ENCODE measurements around the gene PLXNA3.

The PLXNA3 gene

DNA sequence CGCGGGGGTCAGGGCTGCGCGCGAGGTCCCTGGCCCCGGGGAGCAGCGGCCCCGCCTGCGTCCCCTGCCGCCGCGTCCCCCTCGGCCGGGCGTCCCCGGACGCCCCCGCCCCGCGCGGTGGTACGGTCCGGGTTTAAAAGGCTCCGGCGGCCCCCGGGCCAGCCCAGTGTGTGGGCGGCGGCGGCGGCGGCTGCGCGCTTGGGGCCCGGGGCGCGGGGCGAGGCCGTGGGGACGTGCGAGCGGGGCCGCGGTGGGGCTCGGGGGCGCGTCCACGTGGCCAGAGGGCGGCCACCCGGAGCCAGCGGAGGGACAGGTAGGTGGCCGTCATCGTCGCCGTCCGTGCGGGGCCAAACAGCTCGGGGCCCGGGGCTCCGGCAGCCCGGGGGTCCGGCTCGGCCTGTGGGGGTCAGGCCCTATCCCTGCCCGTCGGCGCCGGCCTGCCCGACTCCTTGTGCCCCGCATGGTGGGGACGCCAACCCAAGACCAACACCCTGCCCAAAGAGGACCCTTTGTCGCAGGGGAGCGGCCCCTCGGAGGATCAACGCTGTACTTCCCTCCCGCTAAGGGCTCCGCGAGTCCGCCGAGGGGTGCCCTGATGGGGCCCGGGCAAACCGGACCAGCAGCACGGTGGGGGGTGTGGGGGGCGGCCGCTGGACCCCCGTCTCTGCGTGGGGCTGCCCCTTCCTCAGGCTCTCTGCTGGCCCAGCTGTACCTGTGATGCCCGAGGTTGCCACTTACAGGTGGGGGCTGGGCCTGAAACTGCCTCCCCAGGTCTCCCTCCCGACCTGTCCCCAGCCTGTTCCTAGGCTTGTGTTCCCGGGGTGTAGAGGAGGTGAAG lies at the start of gene PLXNA3:
TSS of gene PLXNA3 (plus strand) at position 166 of the 838 bp plus-strand sequence. CDS start 1,903 bp downstream, outside the sequence.
- DNase-seq, result no peak

- DNase-seq, result no peak
Observed at GRCh38 chrX:154408659-154409221, 49.3 kb upstream of the PLXNA3 start.

DNA sequence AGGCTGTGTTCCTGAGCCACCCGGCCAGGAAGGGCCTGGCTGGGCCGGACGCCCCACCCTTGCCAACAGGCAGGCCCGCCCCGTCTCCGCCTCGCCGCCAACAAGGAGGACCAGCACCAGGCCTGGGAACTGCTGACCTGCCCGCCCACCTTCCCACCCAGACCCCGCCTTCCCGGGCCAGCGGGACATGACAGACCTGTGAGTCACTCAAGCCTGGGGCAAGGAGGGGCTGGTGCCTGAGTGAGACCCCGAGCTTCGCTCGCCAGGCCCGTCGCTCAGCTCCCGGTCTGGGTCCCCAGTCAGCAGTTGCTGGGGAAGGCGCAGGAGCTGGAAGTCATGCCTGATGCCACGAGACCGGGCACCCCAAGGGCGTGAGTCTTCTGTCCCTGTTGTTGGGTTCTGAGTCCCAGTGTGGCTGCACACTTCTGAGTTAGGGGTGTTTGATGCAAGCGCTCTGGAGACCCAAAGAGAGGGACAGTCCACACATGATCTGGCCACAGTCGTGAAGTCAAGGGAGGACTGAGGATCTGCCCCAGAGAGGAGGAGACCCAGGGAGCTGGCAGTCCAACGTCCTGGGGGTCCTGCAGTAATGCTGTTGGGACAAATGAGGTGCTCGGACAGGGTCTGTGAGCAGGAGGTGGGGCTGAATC lies 48.7 kb upstream of the PLXNA3 start, which contains the start of gene DNASE1L1:
TSS of gene DNASE1L1 (minus strand) at position 33 of the 650 bp plus-strand sequence. CDS start 3,686 bp downstream, outside the sequence.
- no peak for DNase-seq

GRCh38 chrX:154411981-154412340 lies 46.1 kb upstream of the PLXNA3 start:
- peak; percentile 75 for DNase-seq

DNA sequence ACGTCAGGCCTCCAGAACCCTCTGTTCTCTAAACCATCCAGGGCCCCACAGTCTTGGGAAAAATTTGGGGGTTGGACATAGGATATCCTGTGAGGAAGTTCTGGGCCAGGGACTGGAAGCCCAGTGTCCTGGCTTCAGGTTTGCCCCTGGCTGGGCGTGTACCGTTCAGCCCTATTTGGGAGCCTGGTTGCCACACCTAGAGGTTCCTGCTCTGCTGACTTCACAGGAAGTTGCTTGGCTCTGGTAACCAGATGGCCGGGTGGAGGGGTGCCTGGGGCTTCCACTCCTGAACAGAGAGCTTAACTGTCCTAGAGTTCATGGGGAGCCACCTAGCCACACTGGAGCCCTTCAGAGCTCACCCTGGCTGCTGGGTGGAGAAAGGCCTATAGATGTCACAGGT lies 45.6 kb upstream of the PLXNA3 start:
- no peak for DNase-seq

DNA sequence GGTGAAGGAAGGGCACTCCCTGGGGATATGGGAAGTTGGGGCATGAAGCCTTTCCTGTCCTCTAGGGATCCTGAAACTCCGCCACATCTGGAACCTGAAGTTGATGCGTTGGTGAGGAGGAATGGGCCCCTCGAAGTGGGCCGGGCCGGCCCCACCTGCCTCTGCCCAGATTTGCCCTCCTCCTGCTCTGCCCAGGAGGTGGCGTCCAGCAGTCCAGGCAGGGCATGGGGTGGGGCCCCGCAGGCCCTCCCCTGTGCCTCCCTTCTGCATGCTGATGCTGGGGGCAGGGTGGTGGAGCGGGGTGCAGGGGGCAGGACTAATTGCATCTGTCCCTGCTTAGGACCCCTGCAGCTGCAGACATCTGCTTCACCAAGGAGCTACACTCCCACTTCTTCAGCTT lies 44.9 kb upstream of the PLXNA3 start:
- DNase-seq, result no peak

GRCh38 chrX:154417157-154417556 lies 40.9 kb upstream of the PLXNA3 start:
- peak; percentile 83 for DNase-seq

DNA sequence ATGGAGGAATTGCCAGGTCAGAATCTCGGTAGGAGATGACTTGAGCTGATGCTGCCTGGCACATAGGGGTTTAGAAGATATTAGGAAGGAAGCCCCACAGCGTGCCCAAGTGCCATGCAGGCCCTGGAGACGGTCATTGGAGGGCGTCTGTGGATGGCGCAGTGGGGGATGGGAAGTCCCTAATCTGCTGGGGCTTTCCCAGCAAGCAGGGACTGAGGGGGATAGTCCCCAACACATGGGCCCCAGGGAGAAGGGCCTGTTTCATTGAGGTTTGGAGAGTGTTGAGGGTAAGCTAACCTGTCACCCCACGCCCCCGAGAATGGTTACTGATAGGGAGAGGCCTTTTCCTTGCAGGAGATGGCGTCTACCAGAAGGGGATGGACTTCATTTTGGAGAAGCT lies 38.9 kb upstream of the PLXNA3 start:
- no peak for DNase-seq

DNA sequence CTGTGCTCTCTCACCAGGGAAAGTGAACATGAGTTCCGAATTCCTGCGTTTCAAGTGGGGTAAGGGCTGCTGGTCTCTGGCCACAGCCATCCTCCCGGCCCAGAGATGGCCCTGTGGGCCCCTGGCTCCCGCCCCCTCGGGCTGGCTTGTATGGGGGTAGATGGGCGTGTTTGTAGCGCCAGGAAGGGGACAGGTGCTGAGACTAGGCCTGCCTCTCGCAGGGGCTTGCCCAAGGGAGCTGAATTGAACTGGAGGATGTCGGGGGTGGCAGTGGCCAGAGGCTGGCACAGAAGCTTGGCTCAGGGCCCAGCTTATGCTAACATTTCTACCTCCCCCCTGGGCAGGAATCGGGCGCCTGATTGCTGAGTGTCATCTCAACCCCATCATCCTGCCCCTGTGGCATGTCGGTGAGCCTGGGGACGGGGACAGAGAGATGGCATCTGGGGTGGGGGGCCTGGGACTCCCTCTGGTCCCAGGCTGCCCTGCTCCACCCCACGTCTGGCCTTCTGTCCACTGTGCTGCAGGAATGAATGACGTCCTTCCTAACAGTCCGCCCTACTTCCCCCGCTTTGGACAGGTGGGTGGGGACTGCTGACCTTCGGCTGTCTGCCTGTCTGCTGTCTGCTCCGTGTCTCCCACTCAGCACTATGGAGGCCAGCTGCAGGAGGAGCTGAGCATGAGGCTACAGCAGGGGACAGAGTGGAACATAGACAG lies 38.2 kb upstream of the PLXNA3 start:
- peak; percentile 78 for DNase-seq

- DNase-seq, result no peak
Observed at GRCh38 chrX:154420402-154420756, 37.7 kb upstream of the PLXNA3 start.

DNA sequence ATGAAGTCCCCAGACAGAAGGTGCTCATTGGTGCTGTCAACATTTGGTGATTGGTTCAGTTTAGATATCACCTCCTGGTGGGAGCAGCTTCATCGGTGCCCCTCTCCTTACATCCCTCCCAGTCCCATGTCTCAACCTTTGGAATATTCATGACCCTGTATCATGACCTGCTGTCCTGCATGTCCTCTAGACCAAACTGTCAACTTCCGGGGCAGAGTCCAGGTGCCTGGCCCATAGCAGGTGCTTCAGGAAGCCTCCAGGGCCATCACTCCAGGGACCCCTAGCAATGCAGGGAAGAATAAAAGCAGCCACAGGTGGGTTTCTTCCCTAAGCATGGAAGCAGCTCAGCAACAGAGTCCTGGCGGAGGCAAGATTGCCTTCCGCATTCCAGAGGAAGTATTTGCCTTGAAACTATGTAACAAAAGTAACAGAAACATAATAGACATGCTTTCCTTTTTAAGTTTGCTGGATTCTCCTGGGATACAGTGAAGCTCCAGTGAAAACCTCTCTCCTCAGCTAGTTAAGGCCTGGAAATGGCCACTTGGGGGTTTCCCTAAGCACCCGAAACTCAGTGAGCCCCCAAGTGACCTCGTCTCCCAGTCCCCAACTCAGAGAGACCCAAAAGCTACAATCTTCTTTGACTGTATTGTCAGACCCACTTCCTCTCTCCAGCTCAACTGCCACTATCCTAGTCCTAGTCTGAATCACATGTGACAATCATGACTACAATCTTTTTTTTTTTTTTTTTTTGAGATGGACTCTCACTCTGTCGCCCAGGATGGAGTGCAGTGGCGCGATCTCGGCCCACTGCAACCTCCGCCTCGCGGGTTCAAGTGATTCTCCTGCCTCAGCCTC lies 30.9 kb upstream of the PLXNA3 start:
- DNase-seq, result no peak

DNA sequence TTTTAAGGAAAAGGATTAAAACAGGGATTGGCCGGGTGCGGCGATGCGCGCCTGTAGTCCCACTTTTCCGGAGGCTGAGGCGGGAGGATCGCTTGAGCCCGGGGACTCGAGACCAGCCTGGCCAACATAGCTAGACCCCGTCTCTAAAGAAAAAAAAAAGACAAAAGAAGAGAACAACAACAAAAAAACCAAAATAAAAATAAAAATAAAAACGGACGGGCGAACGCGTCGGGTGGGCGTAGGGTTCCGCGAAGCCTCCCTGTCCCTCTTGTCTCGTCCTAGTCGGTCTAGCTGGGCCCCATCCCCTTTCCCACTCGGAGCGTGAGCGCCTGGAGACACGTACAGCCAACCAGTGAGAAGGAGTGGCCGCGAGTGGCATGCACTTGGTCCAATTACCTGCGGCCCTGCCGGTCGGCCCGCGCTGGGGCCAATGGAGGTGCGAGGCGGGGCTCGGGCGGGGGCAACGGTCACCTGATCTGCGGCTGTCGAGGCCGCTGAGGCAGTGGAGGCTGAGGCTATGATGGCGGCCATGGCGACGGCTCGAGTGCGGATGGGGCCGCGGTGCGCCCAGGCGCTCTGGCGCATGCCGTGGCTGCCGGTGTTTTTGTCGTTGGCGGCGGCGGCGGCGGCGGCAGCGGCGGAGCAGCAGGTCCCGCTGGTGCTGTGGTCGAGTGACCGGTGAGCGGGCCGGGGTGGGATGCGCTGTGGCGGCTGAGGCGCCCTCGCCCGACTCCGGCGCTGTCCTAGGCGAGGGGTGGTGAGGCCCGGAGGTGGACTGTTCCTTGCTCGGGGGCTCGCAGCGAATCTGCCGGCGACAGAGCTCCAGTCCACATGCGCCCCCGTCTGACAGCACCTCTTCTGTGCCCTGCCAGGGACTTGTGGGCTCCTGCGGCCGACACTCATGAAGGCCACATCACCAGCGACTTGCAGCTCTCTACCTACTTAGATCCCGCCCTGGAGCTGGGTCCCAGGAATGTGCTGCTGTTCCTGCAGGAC lies 29.6 kb upstream of the PLXNA3 start, which contains the start of gene ATP6AP1:
TSS of gene ATP6AP1 (plus strand) at position 502 of the 996 bp plus-strand sequence. CDS start at position 518, 16 bp downstream.
- peak; percentile 95 for DNase-seq

DNA sequence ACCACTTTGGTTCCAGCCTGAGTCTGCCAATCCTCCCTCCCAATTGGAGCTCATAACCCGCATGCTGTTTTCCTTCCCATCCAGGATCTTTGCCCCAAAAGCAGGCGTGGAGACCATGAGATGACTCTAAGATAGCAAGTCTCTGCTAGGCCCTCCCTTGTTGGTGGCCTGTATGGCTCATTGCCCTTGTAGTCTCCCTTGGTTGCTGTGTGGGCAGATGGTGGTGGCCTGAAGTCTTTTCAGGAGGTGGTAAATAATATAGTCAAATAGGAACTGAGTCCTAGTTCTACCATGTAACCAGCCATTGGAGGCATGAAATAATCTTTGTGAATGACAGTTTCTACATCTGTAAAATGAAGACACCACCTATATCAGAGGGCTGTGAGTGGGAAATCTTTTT lies 28.4 kb upstream of the PLXNA3 start:
- no peak for DNase-seq

GRCh38 chrX:154430479-154430878 lies 27.6 kb upstream of the PLXNA3 start:
- no peak for DNase-seq

DNA sequence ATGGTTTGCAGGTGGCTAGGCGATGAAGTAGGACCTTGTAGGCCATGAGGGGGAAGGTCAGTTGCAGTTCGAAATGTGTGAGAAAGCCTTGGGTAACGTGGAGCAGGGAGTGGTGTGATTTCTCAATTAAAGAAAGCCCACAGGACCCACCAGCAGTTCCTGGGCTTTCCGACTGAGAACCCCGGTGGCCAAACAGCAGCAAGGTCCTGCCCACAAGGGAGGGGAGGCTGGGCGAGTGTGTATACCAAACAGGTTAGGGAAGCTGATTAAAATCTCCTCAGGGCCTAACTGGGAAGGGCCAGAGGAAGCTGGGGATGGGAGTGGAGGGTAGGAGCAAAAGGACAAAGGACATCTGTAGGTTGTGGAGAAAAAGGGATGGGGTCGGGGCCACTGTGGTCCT lies 27.2 kb upstream of the PLXNA3 start:
- no peak for DNase-seq

- DNase-seq, result no peak
Observed at GRCh38 chrX:154431341-154431740, 26.7 kb upstream of the PLXNA3 start.

DNA sequence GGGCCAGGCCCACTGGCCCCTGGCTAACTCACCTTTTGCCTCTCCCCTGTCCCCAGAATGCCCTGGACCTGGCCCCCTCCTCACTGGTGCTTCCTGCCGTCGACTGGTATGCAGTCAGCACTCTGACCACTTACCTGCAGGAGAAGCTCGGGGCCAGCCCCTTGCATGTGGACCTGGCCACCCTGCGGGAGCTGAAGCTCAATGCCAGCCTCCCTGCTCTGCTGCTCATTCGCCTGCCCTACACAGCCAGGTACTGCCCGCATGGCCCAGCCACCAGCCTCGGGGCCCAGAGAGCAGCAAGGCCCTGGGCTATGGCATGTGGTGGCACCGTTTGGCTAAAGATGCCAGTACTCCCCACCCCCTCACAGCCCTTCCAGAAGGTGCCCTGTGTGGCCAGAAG lies 25.9 kb upstream of the PLXNA3 start:
- no peak for DNase-seq

DNA sequence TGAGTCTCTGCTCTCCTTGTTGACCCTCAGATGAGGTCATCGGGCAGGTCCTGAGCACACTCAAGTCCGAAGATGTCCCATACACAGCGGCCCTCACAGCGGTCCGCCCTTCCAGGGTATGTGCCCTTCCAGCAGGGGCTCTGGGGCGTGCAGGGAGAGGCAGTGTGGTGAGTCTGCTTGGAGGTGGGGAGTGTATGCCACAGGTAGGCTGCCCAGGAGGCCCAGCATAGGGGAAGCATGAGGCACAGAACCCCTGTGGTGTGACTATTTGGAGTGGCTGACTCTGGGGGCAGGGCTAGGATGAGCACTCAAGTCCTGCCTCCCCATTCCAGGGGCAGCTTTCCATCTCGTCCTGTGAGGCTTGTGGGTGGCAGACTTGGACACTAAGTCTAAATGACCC lies 24.5 kb upstream of the PLXNA3 start:
- DNase-seq, result no peak

- no peak for DNase-seq
Observed at GRCh38 chrX:154434394-154435168, 23.5 kb upstream of the PLXNA3 start.

GRCh38 chrX:154435171-154435733 lies 22.8 kb upstream of the PLXNA3 start:
- no peak for DNase-seq
